Aorta (tissue), 5 donors: ENCODE results near the gene RNF207. TPM values are rescaled to one million over a fixed set of nuclear protein-coding genes. Genes with fewer than 3 reads are reported as not detected.

Experiments
- ATAC-seq: fragments of 200-7000 bp; cut with Tn5 transposase; one replicate; pipeline ENCODE4 v1.9.1; 2022; ENCODE audit warnings: moderate library complexity; ENCODE audit not compliant: low FRiP score
- DNase-seq, 2 donors: peaks; one replicate each; pipeline ENCODE4 v3.0.0-alpha.2; 2020
- H3K27ac ChIP-seq, 2 donors: one replicate each; pipeline ENCODE4 v1.5.1; 2013; ENCODE audit warnings: low read length in 2 of 2, mild to moderate bottlenecking in 2 of 2, moderate library complexity in 2 of 2, control low read depth in 1 of 2, inconsistent platforms in 1 of 2, low read depth in 1 of 2
- H3K27me3 ChIP-seq, 2 donors: one replicate each; pipeline ENCODE4 v1.6.1; 2013; ENCODE audit warnings: control low read depth in 1 of 2, low read length in 1 of 2, mild to moderate bottlenecking in 1 of 2, moderate library complexity in 1 of 2; ENCODE audit not compliant: insufficient read depth in 2 of 2, control insufficient read depth in 1 of 2
- H3K36me3 ChIP-seq, 2 donors: one replicate each; pipeline ENCODE4 v1.6.1; 2013; ENCODE audit warnings: control low read depth in 1 of 2, low read length in 1 of 2, mild to moderate bottlenecking in 1 of 2; ENCODE audit not compliant: insufficient read depth in 2 of 2, control insufficient read depth in 1 of 2
- H3K4me1 ChIP-seq, 2 donors: one replicate each; pipeline ENCODE4 v1.6.1; 2013; ENCODE audit warnings: low read length in 2 of 2, control low read depth in 1 of 2, mild to moderate bottlenecking in 1 of 2, moderate library complexity in 1 of 2; ENCODE audit not compliant: insufficient read depth in 2 of 2, control insufficient read depth in 1 of 2
- H3K4me3 ChIP-seq, 2 donors: one replicate each; pipeline ENCODE4 v1.5.1; 2013; ENCODE audit warnings: low read length in 2 of 2, control low read depth in 1 of 2, mild to moderate bottlenecking in 1 of 2
- H3K9me3 ChIP-seq: one replicate; pipeline ENCODE4 v1.6.1; 2013; ENCODE audit warnings: mild to moderate bottlenecking, low read length; ENCODE audit not compliant: control insufficient read depth
- WGBS, 2 donors: extraction: QIAGEN DNeasy Blood & Tissue Kit; methylation state at CpG; one replicate each; pipeline ENCODE4 v1.1.7; 2013; 5-methylcytosine and 5-hydroxymethylcytosine counted together
- intact Hi-C, 2 donors: fragments of 100-400 bp; cut with DNase I; formaldehyde crosslinking; loops; one replicate each; pipeline versions ENCODE4 v1.14.2 to v1.15.0; 2022
- polyA plus RNA-seq, 2 donors: library from polyadenylated mRNA; stranded (reverse); fragments of 200-250 nt; gene quantifications; one replicate each; pipeline ENCODE4 v1.2.3, GENCODE V29; 2013
- total RNA-seq, 2 donors: library from RNA; stranded (reverse); fragmentation: NEBNext Ultra II Directional; extraction: Animal tissue kit (Norgen Biotek cat#: 25700); gene quantifications; one replicate each; pipeline ENCODE4 v1.2.1, GENCODE V29; 2021
- donor health status: healthy with polysubstance abuse.
- donor health status: Bipolar disorder and iron deficiency.
- donor health status: DM: no; HTN: no; CAD: no.
- donor health status: DM: no; HTN: no; CAD: no.
- donor health status: DM: yes; HTN: yes; CAD: no.

Gene RNF207
- total and polyA plus RNA-seq, 4 donors, result 1.5 to 31.4 (median 14.5) TPM

DNA sequence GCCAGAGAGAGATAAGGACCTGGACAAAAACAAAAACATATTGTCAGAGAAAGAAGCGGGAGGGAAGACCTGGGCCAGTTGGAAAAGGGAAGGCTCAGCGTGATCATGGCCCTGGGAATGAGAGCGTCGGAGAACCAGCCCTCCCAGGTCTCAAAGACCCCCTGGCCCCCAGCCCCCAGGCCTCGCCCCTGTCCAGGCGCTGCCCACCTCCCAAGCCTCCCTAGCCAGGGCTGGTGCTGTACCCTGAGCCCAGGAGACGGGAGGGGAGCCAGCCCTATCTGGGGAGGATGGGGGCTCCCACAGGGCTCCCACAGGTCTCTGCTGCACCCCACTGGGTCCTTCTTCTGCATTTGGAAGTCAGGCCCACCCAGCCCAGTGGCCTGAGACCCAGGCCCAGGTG is 40.9 kb upstream of the RNF207 start:
- Histone ChIP-seq H3K4me3 (no peak overlapping the region), H3K9me3 (no peaks in the 10 kb centered on the region), H3K27me3 (no peaks in the 10 kb centered on the region), H3K4me1 (no peaks in the 10 kb centered on the region), H3K27ac (no peak overlapping the region), H3K36me3 (no peaks in the 10 kb centered on the region)
- DNase-seq (no peak), ATAC-seq (no peak)
- intact Hi-C loops, result no loop called here
- 80 to 84% methylated on average over 6 to 7 of the region's 7 CpGs for WGBS, 2 donors

DNA sequence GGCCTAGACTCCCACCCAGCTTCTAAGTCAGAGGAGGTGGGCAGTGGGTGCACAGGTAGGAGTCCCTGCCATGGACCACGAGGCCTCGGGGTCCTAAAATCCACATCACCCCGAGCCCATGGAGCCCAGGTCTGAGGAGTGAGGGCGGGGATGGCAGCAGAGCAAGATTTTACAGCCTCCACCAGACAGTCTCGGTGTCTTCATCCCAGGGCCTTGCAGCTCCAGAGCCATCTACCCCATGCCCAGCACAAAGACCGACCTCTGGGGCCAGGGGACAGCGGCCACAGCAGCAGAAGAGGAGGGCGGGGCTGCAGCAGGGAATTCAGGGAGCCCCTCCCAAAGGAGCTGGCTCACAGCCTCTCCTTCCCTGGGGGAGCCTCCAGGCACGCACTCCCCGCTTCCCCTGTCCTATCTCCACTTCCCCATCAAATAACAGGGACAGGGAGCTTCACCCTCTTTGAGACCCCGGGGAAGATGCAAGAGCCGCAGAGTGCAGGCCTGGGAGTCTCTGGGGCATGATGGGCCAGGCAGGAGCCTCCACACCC is 40.4 kb upstream of the RNF207 start:
- WGBS, 2 donors, result 75 to 77% methylated on average over 12 of the region's 12 CpGs
- Histone ChIP-seq H3K27ac (no peak overlapping the region), H3K4me3 (no peak overlapping the region), H3K4me1 (no peaks in the 10 kb centered on the region), H3K36me3 (no peaks in the 10 kb centered on the region), H3K27me3 (no peaks in the 10 kb centered on the region), H3K9me3 (no peaks in the 10 kb centered on the region)
- intact Hi-C loops, result no loop called here
- DNase-seq (no peak), ATAC-seq (no peak)

DNA sequence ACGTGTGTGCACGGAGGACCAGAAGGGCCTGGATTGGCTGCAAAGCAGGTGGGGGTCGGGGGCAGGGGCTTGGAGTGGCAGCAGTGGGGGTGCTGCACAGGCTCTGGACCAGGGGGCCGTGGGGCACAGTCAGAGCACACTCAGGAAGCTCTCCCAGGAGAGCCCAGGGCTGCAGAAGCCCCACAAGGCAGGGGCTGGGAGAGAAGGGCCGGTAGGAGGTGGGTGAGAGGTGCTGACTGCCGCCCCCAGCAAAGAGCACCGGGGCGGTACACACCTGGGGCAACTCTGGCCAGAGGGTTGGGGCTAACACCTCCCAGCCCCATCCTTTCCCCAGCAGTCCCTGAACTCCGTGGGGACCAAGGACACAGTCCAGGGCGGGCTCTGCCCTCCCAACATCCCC is 39.7 kb upstream of the RNF207 start:
- Histone ChIP-seq H3K4me1 (no peaks in the 10 kb centered on the region), H3K4me3 (no peak overlapping the region), H3K9me3 (no peaks in the 10 kb centered on the region), H3K36me3 (no peaks in the 10 kb centered on the region), H3K27ac (no peak overlapping the region), H3K27me3 (no peaks in the 10 kb centered on the region)
- ATAC-seq (no peak), DNase-seq (no peak)
- 60 to 64% methylated on average over 8 to 10 of the region's 10 CpGs for WGBS, 2 donors
- intact Hi-C loops, result no loop called here

DNA sequence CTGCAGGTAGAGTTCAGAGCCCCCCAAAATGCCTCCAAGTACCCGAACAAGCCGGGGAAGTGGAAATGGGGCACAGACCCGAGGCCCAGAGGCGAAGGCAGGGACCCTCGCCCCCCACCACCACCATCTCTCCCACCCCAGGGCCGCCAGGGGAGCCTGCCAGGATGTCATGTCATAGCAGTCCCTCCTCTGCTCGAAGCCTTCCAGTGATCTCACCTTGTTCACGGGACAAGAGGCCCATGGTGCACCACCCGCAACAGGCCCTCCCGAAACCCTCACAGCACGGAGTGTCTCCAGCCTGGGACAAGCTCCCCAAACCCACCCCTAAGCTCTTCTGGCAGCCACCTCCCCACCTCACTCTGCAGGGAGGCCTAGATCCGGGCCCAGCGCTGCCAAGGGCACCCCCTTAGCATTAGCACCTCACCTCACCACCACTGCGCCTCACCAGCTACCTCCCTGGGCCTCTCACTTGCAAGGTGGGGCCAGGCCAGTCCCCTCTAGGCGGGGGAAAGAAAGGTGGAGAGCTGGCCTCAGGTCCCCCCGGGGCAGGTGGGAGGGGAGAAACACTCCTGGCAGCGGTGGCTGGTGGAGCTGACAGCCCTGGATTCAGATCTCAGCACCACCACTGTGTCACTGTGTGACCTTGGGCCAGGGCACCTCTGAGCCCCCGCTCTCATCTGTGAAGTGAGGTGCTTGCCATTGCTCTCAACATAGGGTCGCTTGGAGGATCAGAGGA is 39.1 kb upstream of the RNF207 start:
- ATAC-seq, result no peak
- Histone ChIP-seq H3K4me1 (no peaks in the 10 kb centered on the region), H3K9me3 (no peaks in the 10 kb centered on the region), H3K27me3 (no peaks in the 10 kb centered on the region), H3K36me3 (no peaks in the 10 kb centered on the region), H3K4me3 (no peak overlapping the region), H3K27ac (no peak overlapping the region)
- intact Hi-C loops, result no loop called here
- 83% methylated on average over 19 of the region's 19 CpGs for WGBS, 2 donors
- DNase-seq, result no peak

DNA sequence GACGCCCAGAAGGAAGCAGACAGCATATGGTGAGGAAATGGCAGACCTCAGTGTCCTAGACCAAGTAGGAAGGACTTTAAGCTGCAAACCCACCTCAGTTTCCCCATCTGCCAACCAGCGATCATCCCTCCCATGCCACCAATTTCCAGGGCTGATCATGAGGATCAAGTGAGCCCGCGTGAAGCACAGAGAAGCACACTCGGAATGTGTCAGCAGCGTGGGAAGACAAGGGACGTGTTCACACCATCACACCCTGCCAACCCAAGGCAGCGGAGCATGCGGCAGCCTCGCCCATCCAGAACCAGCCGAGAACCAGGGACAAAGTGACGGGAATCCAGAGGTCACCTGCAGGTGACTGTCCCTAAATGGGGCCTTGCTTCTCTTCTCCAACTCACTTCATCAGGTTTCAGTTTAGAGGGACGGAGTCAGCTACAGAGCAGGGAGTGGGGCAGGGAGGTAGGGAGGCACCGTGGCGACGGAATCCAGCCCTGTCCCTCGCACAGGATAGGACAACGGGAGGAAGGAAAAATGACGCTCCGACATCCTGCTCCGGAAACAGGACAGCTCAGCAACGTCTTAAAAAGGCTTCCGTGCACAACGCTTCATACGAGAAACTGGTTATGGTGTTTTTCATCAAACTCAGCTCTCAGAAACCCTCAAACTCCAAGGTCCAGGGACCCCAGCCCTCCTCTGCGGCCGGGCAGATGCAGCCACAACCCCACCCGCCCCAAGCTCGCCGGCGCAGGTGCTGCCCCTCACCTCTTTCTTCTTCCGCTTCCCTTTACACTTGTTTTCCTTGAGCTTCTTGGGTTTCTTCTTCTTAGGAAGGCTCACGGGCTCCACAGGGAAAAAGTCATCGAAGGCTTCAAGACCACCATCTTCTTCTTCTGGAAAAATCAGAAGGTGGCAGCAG is 38.3 kb upstream of the RNF207 start:
- Histone ChIP-seq H3K4me1 (no peaks in the 10 kb centered on the region), H3K27me3 (no peaks in the 10 kb centered on the region), H3K9me3 (no peaks in the 10 kb centered on the region), H3K36me3 (no peaks in the 10 kb centered on the region), H3K4me3 (no peak overlapping the region), H3K27ac (no peak overlapping the region)
- intact Hi-C loops, result no loop called here
- no peak for ATAC-seq
- 82 to 83% methylated on average over 34 of the region's 34 CpGs for WGBS, 2 donors
- no peak for DNase-seq

DNA sequence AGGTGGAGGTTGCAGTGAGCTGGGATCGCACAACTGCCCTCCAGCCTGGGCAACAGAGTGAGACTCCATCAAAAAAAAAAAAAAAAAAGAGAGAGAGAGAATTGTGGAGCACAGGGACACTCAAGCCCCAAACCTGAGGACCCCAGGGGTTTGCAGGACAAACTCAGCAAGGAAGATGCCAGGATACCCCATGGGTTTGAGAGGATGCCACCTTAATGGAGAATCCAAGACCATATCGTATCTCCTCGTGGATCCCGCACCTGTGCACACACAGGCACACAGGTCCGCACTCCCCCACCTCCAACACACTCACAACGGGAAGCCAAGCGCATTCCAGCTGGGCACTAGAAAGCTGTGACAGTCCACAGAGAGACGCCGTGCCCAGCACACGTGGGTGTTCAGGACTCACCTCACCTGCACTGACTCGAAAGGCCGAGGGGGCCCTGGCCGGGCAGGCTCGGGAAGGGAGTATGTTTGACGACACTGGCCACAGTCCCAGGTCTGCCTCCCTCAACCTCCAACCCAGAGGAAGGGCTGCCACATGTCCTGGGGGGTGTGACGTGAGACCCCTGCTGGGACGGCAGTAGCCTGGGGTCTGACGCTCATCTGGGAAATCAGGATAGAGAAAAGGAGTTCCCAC is 36.9 kb upstream of the RNF207 start:
- H3K4me1 ChIP-seq, result no peaks in the 10 kb centered on the region
- H3K27ac ChIP-seq, result no peak overlapping the region
- no peak overlapping the region for H3K4me3 ChIP-seq
- no peaks in the 10 kb centered on the region for H3K9me3 ChIP-seq
- 73 to 76% methylated on average over 18 of the region's 18 CpGs for WGBS, 2 donors
- H3K36me3 ChIP-seq, result no peaks in the 10 kb centered on the region
- intact Hi-C loops, result no loop called here
- DNase-seq (no peak), ATAC-seq (no peak)
- H3K27me3 ChIP-seq, result no peaks in the 10 kb centered on the region

DNA sequence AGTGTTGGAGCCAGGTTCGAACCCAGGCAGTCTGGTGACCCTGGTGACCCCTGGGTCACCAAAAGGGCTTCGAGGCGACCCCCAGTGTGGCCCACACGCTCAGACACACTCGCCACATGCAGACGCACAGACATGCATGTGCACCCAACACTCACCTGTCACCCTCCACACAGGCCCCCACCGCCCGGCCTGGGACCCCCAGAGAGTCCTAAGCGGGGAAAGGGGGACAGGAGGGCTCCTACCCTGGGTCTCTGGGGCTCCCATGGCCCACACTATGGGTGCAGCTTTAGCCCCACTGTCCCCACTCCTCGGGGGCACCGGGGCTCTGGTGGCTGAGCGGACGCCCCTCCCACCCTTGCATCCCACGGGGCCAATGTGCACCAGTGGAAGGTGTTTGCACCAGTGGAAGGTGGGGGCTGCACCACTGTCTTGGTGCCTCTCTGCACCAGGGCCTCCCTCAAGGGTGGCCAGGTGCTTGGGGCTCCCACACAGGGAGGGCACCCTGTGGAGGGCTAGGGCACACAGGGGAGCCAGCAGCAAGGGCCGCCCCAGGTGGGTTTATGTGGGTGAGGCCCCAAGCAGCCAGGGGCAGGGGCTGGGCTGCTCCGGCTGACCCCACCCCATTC is 35.7 kb upstream of the RNF207 start:
- 79 to 80% methylated on average over 16 of the region's 16 CpGs for WGBS, 2 donors
- ATAC-seq, result no peak

DNA sequence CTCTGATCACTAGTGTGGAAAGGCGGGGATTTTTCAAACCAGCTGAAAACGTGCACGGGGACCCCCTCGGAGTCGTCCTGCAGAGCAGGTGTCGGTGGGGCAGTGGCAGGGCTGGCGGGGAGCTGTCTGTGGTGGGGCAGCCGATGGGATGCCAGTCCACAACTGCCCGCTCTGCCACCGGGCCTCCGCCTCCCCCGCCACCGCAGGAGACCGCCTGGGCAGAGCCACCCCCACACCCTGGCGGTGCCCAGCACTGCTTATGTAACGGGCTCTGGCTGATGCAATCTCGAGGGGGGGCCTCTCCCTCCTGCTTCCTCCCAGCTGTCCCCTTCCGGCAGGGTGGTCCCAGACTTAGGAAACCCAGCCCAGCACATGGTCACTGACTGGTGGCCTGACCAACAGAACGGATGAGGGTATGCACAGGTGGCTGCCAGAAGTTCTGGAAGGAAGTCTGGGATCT is 35.1 kb upstream of the RNF207 start:
- Histone ChIP-seq H3K27ac (no peak overlapping the region), H3K27me3 (no peaks in the 10 kb centered on the region)
- DNase-seq, result no peak

More for the DNA sequence above, 35.7 kb upstream of the RNF207 start:
- no peaks in the 10 kb centered on the region for H3K4me1 ChIP-seq
- no peak overlapping the region for H3K4me3 ChIP-seq
- no peaks in the 10 kb centered on the region for H3K9me3 ChIP-seq
- intact Hi-C loops, result no loop called here
- no peaks in the 10 kb centered on the region for H3K36me3 ChIP-seq
- no peaks in the 10 kb centered on the region for H3K27me3 ChIP-seq
- no peak for DNase-seq
- H3K27ac ChIP-seq, result no peak overlapping the region

More for the DNA sequence above, 35.1 kb upstream of the RNF207 start:
- Histone ChIP-seq H3K4me3 (no peak overlapping the region), H3K4me1 (no peaks in the 10 kb centered on the region), H3K36me3 (no peaks in the 10 kb centered on the region), H3K9me3 (no peaks in the 10 kb centered on the region)
- 72 to 73% methylated on average over 19 of the region's 19 CpGs for WGBS, 2 donors
- no peak for ATAC-seq
- intact Hi-C loops, result no loop called here
